Bladder microvascular endothelial cell (primary cell): ENCODE results near the gene TMEM200A. TPM values are rescaled to one million over a fixed set of nuclear protein-coding genes. Genes with fewer than 3 reads are reported as not detected.

ENCODE experiments used
- total RNA-seq: library from RNA; depleted of rRNA; stranded (reverse); fragments of >200 nt; gene quantifications from 2 replicates; pipeline ENCODE4 v1.2.3, GENCODE V29; 2014

The TMEM200A gene
- 0.19 TPM in 1 of 2 replicates, not detected in the other for total RNA-seq

GRCh38 chr6:130365166-130366106, at the start of gene TMEM200A:
TMEM200A (plus strand) TSS chr6:130366017; CDS start chr6:130440423, 74,406 bp downstream.

Other genes with a start within 250 kb of the TMEM200A start
- not detected in 2 replicates for gene SAMD3, start 143.1 kb upstream of the TMEM200A start, total RNA-seq